Measurements from ENCODE around the gene ADPRHL1. TPM values are rescaled to one million over a fixed set of nuclear protein-coding genes. Genes with fewer than 3 reads are reported as not detected.

Gene ADPRHL1
- total RNA-seq, 2 experiments from 2014 or later: 0.42 to 0.47 TPM

DNA sequence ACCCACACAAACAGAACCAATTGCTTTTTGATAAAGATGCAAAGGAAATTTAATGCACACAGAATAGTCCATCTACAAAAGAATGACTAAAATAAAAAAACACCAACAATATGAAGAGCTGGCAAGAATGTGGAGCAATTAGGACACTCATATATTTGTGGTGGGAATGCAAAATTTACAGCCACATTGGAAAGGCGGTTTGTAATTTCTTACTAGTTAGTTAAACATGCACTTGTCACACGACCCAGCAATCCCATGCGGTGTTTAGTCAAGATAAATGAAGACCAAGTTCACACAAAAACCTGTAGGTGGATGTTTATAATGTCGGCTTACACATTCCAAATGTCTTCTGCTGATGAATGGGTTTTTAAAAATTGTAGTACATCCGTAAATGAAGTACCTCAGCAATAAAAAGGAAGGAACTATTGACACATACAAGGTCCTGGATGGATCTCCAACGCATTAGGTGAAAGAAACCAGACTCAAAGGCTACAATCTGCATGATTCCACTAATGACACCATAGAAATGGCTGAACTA lies 94.6 kb downstream of the ADPRHL1 start:
- H3K9me3 Mint-ChIP-seq: no peaks in the 10 kb centered on the region
- ChIA-PET CTCF (no interaction called here), POLR2A (no interaction called here)
- Histone ChIP-seq H3K36me3 (ENCODE audit: insufficient read depth, low read length) (no peaks in the 10 kb centered on the region), H3K9me3 (ENCODE audit: control insufficient read depth in 1 of 2, insufficient read depth in 1 of 2, low read length in 2 of 2) (peaks cover 0 to 14% of the 10 kb centered on the region in 2 experiments), H3K27me3 (ENCODE audit: control insufficient read depth in 1 of 2, insufficient read depth in 2 of 2, low read length in 2 of 2) (peaks cover 12 to 13% of the 10 kb centered on the region in 2 experiments), H3K4me3 (ENCODE audit: low read length) (no peak overlapping the region), H3K4me1 (ENCODE audit: insufficient read depth, low read length) (peaks cover 5% of the 10 kb centered on the region), H3K27ac (ENCODE audit: low read depth in 1 of 2, low read length in 2 of 2) (no peak overlapping the region)
- H3K27me3 Mint-ChIP-seq: peaks cover 16% of the 10 kb centered on the region
- ATAC-seq (ENCODE audit: poor library complexity) (no peak), DNase-seq (no peak)
- no peaks in the 10 kb centered on the region for H3K36me3 Mint-ChIP-seq (ENCODE audit: low read depth)
- TF ChIP-seq, protein P1, sequence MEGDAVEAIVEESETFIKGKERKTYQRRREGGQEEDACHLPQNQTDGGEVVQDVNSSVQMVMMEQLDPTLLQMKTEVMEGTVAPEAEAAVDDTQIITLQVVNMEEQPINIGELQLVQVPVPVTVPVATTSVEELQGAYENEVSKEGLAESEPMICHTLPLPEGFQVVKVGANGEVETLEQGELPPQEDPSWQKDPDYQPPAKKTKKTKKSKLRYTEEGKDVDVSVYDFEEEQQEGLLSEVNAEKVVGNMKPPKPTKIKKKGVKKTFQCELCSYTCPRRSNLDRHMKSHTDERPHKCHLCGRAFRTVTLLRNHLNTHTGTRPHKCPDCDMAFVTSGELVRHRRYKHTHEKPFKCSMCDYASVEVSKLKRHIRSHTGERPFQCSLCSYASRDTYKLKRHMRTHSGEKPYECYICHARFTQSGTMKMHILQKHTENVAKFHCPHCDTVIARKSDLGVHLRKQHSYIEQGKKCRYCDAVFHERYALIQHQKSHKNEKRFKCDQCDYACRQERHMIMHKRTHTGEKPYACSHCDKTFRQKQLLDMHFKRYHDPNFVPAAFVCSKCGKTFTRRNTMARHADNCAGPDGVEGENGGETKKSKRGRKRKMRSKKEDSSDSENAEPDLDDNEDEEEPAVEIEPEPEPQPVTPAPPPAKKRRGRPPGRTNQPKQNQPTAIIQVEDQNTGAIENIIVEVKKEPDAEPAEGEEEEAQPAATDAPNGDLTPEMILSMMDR (IDR thresholded peaks at IDR 0.05): no peak
- no peak overlapping the region for H3K27ac Mint-ChIP-seq
- intact Hi-C loops (cut with DNase I, micrococcal nuclease): no loop called here
- no peak overlapping the region for H3K4me3 Mint-ChIP-seq
- H3K4me1 Mint-ChIP-seq (ENCODE audit: low read depth): peaks cover 8% of the 10 kb centered on the region

DNA sequence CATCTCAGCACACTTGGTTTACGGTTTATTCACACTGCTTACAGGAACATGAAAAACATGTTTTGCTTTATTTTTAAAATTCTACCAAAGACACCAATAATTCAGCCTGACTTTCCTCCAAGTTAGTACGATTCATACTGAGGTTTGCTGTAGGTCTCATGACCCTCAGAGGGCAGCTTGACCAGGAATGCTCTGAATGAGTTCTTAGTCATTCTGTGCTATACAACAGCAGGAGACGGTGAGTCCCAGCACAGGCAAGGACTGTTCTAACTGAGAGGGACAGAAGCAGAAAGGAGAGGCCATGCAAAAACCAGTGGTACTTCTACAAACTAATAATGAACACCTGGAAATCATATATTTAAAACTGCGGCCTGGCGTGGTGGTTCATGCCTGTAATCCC lies 95.8 kb downstream of the ADPRHL1 start:
- peaks cover 0 to 2% of the 10 kb centered on the region in 2 experiments for H3K9me3 ChIP-seq (ENCODE audit: control insufficient read depth in 1 of 2, insufficient read depth in 1 of 2, low read length in 2 of 2)
- no peak overlapping the region for H3K4me3 ChIP-seq (ENCODE audit: low read length)
- CTCF ChIA-PET: no interaction called here
- H3K9me3 Mint-ChIP-seq: no peaks in the 10 kb centered on the region
- intact Hi-C loops (cut with DNase I, micrococcal nuclease): no loop called here
- H3K4me3 Mint-ChIP-seq: no peak overlapping the region
- H3K27ac ChIP-seq (ENCODE audit: low read depth in 1 of 2, low read length in 2 of 2): no peak overlapping the region
- H3K4me1 Mint-ChIP-seq (ENCODE audit: low read depth): peaks cover 5% of the 10 kb centered on the region
- H3K36me3 Mint-ChIP-seq (ENCODE audit: low read depth): no peaks in the 10 kb centered on the region
- no peaks in the 10 kb centered on the region for H3K4me1 ChIP-seq (ENCODE audit: insufficient read depth, low read length)
- ATAC-seq (ENCODE audit: poor library complexity) (no peak), DNase-seq (no peak)
- TF ChIP-seq, protein P1 (IDR thresholded peaks at IDR 0.05): no peak
- H3K27ac Mint-ChIP-seq: no peak overlapping the region
- peaks cover 11% of the 10 kb centered on the region for H3K27me3 Mint-ChIP-seq
- H3K27me3 ChIP-seq (ENCODE audit: control insufficient read depth in 1 of 2, insufficient read depth in 2 of 2, low read length in 2 of 2): peaks cover 8% of the 10 kb centered on the region in 2 experiments
- POLR2A ChIA-PET: no interaction called here
- H3K36me3 ChIP-seq (ENCODE audit: insufficient read depth, low read length): no peaks in the 10 kb centered on the region

- Histone ChIP-seq H3K27me3 (ENCODE audit: control insufficient read depth in 1 of 2, insufficient read depth in 2 of 2, low read length in 2 of 2) (peaks cover 6% of the 10 kb centered on the region in 2 experiments), H3K4me1 (ENCODE audit: insufficient read depth, low read length) (no peaks in the 10 kb centered on the region), H3K9me3 (ENCODE audit: control insufficient read depth in 1 of 2, insufficient read depth in 1 of 2, low read length in 2 of 2) (no peaks in the 10 kb centered on the region), H3K27ac (ENCODE audit: low read depth in 1 of 2, low read length in 2 of 2) (no peak overlapping the region), H3K36me3 (ENCODE audit: insufficient read depth, low read length) (no peaks in the 10 kb centered on the region), H3K4me3 (ENCODE audit: low read length) (no peak overlapping the region)
- DNase-seq (no peak), ATAC-seq (ENCODE audit: poor library complexity) (no peak)
- no peaks in the 10 kb centered on the region for H3K4me1 Mint-ChIP-seq (ENCODE audit: low read depth)
- TF ChIP-seq, protein P1 (IDR thresholded peaks at IDR 0.05): no peak
- no peaks in the 10 kb centered on the region for H3K9me3 Mint-ChIP-seq
- CTCF ChIA-PET: no interaction called here
- POLR2A ChIA-PET: no interaction called here
- peaks cover 9% of the 10 kb centered on the region for H3K27me3 Mint-ChIP-seq
- intact Hi-C loops (cut with DNase I, micrococcal nuclease): no loop called here
- H3K27ac Mint-ChIP-seq: no peak overlapping the region
- H3K36me3 Mint-ChIP-seq (ENCODE audit: low read depth): no peaks in the 10 kb centered on the region
- H3K4me3 Mint-ChIP-seq: no peak overlapping the region
Measured at GRCh38 chr13:113356596-113356995, 96.7 kb downstream of the ADPRHL1 start.

Data from CD4-positive, alpha-beta T cell (primary cell).